Fibroblast of pulmonary artery (primary cell): ENCODE results near the gene COX10.
A peak's percentile ranks its signal among the peaks of the same experiment; 100 is the strongest.
"Not testable (repeated sequence)": the region's sequence is repeated elsewhere in the genome, so short reads cannot be mapped to it uniquely, and the experiment has no call there.

ENCODE experiments used
- DNase-seq: peaks from one replicate; pipeline ENCODE4 v3.0.0-alpha.2; 2010; ENCODE audit warnings: low read depth
- H3K4me3 ChIP-seq: replicated peaks from 2 replicates; pipeline ENCODE4 v1.5.1; 2011; ENCODE audit warnings: low read depth, mild to moderate bottlenecking, control low read depth, low read length, moderate library complexity
- CTCF ChIP-seq: IDR thresholded peaks from 2 replicates; pipeline ENCODE4 v1.5.1; 2011; ENCODE audit warnings: mild to moderate bottlenecking, control low read depth, low read length, inconsistent platforms; ENCODE audit errors: missing control alignments

The COX10 gene

GRCh38 chr17:14069251-14070021 is at the start of gene COX10:
Gene COX10, plus strand, starts transcription at chr17:14069504. Its CDS starts 102 bp downstream, at chr17:14069606.
- H3K4me3 ChIP-seq = peak within 1 kb of the TSS; percentile 97
- peak; percentile 79 for DNase-seq
- no peak for TF ChIP-seq CTCF

- not testable (repeated sequence) for DNase-seq
Observed at GRCh38 chr17:14021651-14022294, 47.5 kb upstream of the COX10 start.

GRCh38 chr17:14029755-14030154 is 39.5 kb upstream of the COX10 start:
- H3K4me3 ChIP-seq = not testable (repeated sequence)

More at GRCh38 chr17:14021651-14022294, 47.5 kb upstream of the COX10 start:
- H3K4me3 ChIP-seq = not testable (repeated sequence)

GRCh38 chr17:14032234-14032633 is 37.1 kb upstream of the COX10 start:
- TF ChIP-seq CTCF = no peak
- no peak overlapping the region for H3K4me3 ChIP-seq
- DNase-seq = no peak

More at GRCh38 chr17:14029755-14030154, 39.5 kb upstream of the COX10 start:
- not testable (repeated sequence) for DNase-seq

- no peak for DNase-seq
- TF ChIP-seq CTCF = no peak
- no peak overlapping the region for H3K4me3 ChIP-seq
Observed at GRCh38 chr17:14033166-14033565, 36.1 kb upstream of the COX10 start.

GRCh38 chr17:14037453-14037852 is 31.9 kb upstream of the COX10 start:
- no peak for DNase-seq
- H3K4me3 ChIP-seq = no peak overlapping the region
- no peak for TF ChIP-seq CTCF

- H3K4me3 ChIP-seq = no peak overlapping the region
- DNase-seq = peak; percentile 47
- TF ChIP-seq CTCF = no peak
Observed at GRCh38 chr17:14038206-14038605, 31.1 kb upstream of the COX10 start.

GRCh38 chr17:14042411-14042810 is 26.9 kb upstream of the COX10 start:
- TF ChIP-seq CTCF = no peak
- no peak overlapping the region for H3K4me3 ChIP-seq
- DNase-seq = no peak
